Lung (tissue), 16 donors: ENCODE measurements around the gene SMCO4. TPM values are rescaled to one million over a fixed set of nuclear protein-coding genes. Genes with fewer than 3 reads are reported as not detected.
A peak's percentile ranks its signal among the peaks of the same experiment; 100 is the strongest.

ENCODE experiments used
- ATAC-seq: fragments of 200-7000 bp; cut with Tn5 transposase; one replicate; pipeline ENCODE4 v1.9.1; 2020; ENCODE audit warnings: moderate number of reproducible peaks; ENCODE audit not compliant: insufficient read depth, low FRiP score
- DNase-seq, 3 donors: peaks; one replicate each; pipeline ENCODE4 v3.0.0-alpha.2; 2013 to 2017
- H3K27ac ChIP-seq, 2 donors: one replicate each; pipeline ENCODE4 v1.5.1; 2013; ENCODE audit warnings: mild to moderate bottlenecking in 2 of 2, moderate library complexity in 2 of 2, control low read depth in 1 of 2, inconsistent platforms in 1 of 2, low read depth in 1 of 2, low read length in 1 of 2
- H3K27me3 ChIP-seq, 3 donors: one replicate each; pipeline ENCODE4 v1.5.1; 2013; ENCODE audit warnings: low read length in 2 of 3; ENCODE audit not compliant: control insufficient read depth in 3 of 3, insufficient read depth in 3 of 3
- H3K36me3 ChIP-seq, 4 donors: one replicate each; pipeline ENCODE4 v1.5.1; 2013; ENCODE audit warnings: low read length in 4 of 4, mild to moderate bottlenecking in 1 of 4, moderate library complexity in 1 of 4; ENCODE audit not compliant: control insufficient read depth in 4 of 4, insufficient read depth in 4 of 4
- H3K4me1 ChIP-seq, 5 donors: one replicate each; pipeline ENCODE4 v1.5.1; 2013; ENCODE audit warnings: low read length in 5 of 5, mild to moderate bottlenecking in 2 of 5, moderate library complexity in 1 of 5; ENCODE audit not compliant: control insufficient read depth in 5 of 5, insufficient read depth in 5 of 5
- H3K4me3 ChIP-seq: one replicate; pipeline ENCODE4 v1.5.1; 2013; ENCODE audit warnings: mild to moderate bottlenecking, control low read depth, moderate library complexity
- H3K9ac ChIP-seq, 2 donors: one replicate each; pipeline ENCODE4 v1.5.1; 2013; ENCODE audit warnings: low read length in 2 of 2, control low read depth in 1 of 2; ENCODE audit not compliant: insufficient read depth in 1 of 2
- H3K9me3 ChIP-seq, 4 donors: one replicate each; pipeline ENCODE4 v1.5.1; 2013; ENCODE audit warnings: low read length in 3 of 4, mild to moderate bottlenecking in 1 of 4, moderate library complexity in 1 of 4; ENCODE audit not compliant: control insufficient read depth in 4 of 4, insufficient read depth in 3 of 4
- CTCF ChIP-seq: IDR thresholded peaks from 2 replicates; pipeline ENCODE4 v1.5.1; 2012; ENCODE audit warnings: mild to moderate bottlenecking; ENCODE audit errors: control extremely low read depth, extremely low read depth
- WGBS, 2 donors: extraction: QIAGEN DNeasy Blood & Tissue Kit; methylation state at CpG; one replicate each; pipeline ENCODE4 v1.1.7; 2013; 5-methylcytosine and 5-hydroxymethylcytosine counted together
- long read RNA-seq, 5 donors: transcript quantifications; one replicate each; lab custom pipeline, GENCODE V29; 2026
- polyA plus RNA-seq, 2 donors: library from polyadenylated mRNA; stranded (reverse); fragments of 200-250 nt; gene quantifications; one replicate each; pipeline ENCODE4 v1.2.1, GENCODE V29; 2013
- total RNA-seq, 2 donors: library from RNA; depleted of rRNA in 1 of 2; stranded (reverse); fragments of >200 nt in 1 of 2; gene quantifications; one replicate each; pipeline ENCODE4 v1.2.1, GENCODE V29; 2014 to 2021
- donor health status: control.
- donor health status: control.
- donor health status: Bipolar disorder and iron deficiency.
- donor health status: healthy.
- donor health status: DM: yes; HTN: yes; CAD: no.

SMCO4 gene
- total RNA-seq (10 to 100 TPM; 27.0 to 45.2 TPM), polyA plus RNA-seq (100 to 1,000 TPM in 1 of 2 donors, 10 to 100 TPM in 1; 41.9 to 132 TPM)
- long read RNA-seq, donor 1, transcript SMCO4-201 (3 exons, 1,104 nt), result major isoform, 11 of 12 reads
- long read RNA-seq, donor 1, partial matches to known transcripts, result 0 of 12 reads
- long read RNA-seq, donor 1, other reads (novel, unspliced or antisense), result 0 of 12 reads
- long read RNA-seq, donor 2, transcript SMCO4-201 (3 exons, 1,104 nt), result major isoform, 6 of 7 reads
- long read RNA-seq, donor 2, partial matches to known transcripts, result 0 of 7 reads
- long read RNA-seq, donor 2, other reads (novel, unspliced or antisense), result 0 of 7 reads
- long read RNA-seq, donor 3, partial matches to known transcripts, result 0 of 6 reads
- long read RNA-seq, donor 3, other reads (novel, unspliced or antisense), result 0 of 6 reads
- long read RNA-seq, donor 4, partial matches to known transcripts, result 0 of 3 reads
- long read RNA-seq, donor 4, other reads (novel, unspliced or antisense), result 0 of 3 reads
- long read RNA-seq, donor 5, transcript SMCO4-201 (3 exons, 1,104 nt), result major isoform, 10 of 191 reads
- long read RNA-seq, donor 5, partial matches to known transcripts, result 180 of 191 reads
- long read RNA-seq, donor 5, other reads (novel, unspliced or antisense), result 0 of 191 reads

GRCh38 chr11:93543292-93543977, at the start of gene SMCO4:
TSS of gene SMCO4 (minus strand) at chr11:93543391. CDS start at chr11:93479189, 64,202 bp downstream.
- no peaks in the 10 kb centered on the region for H3K9me3 ChIP-seq
- H3K27me3 ChIP-seq, result no peaks in the 10 kb centered on the region
- no peaks in the 10 kb centered on the region for H3K36me3 ChIP-seq
- ATAC-seq (peak; percentile 89), DNase-seq (peak; percentile 80 to 90 (median 86))
- TF ChIP-seq CTCF, result peak; percentile 50
- WGBS, 2 donors, result 6 to 13% methylated on average over 26 to 59 of the region's 59 CpGs
- peak within 1 kb of the TSS; percentile 75 to 85 for H3K27ac ChIP-seq
- peak within 1 kb of the TSS; percentile 54 for H3K4me3 ChIP-seq
- H3K9ac ChIP-seq, result peak within 1 kb of the TSS; percentile 55 to 77
- peaks cover 2 to 12% (median 8%) of the 10 kb centered on the region in 5 donors for H3K4me1 ChIP-seq

- Histone ChIP-seq H3K9ac (no peak overlapping the region), H3K4me1 (peaks cover 0 to 5% (median 0%) of the 10 kb centered on the region in 5 donors), H3K36me3 (no peaks in the 10 kb centered on the region), H3K4me3 (no peak overlapping the region), H3K27ac (no peak overlapping the region), H3K27me3 (no peaks in the 10 kb centered on the region), H3K9me3 (no peaks in the 10 kb centered on the region)
- ATAC-seq (no peak), DNase-seq (no peak)
- no peak for TF ChIP-seq CTCF
- 73 to 79% methylated on average over 6 of the region's 6 CpGs for WGBS, 2 donors
Measured at GRCh38 chr11:93591247-93591898, 48.2 kb upstream of the SMCO4 start.

- Histone ChIP-seq H3K9me3 (peaks cover 0 to 2% (median 0%) of the 10 kb centered on the region in 4 donors), H3K4me3 (no peak overlapping the region), H3K36me3 (no peaks in the 10 kb centered on the region), H3K27ac (no peak overlapping the region), H3K9ac (no peak overlapping the region), H3K4me1 (peaks cover 0 to 5% (median 0%) of the 10 kb centered on the region in 5 donors), H3K27me3 (no peaks in the 10 kb centered on the region)
- DNase-seq, result no peak
- no peak for TF ChIP-seq CTCF
- 90 to 94% methylated on average over 1 of the region's 1 CpG for WGBS, 2 donors
- ATAC-seq, result no peak
Measured at GRCh38 chr11:93589347-93589746, 46.2 kb upstream of the SMCO4 start.
